IMR-90 (cell line): ENCODE data around the gene SLC4A2. TPM values are rescaled to one million over a fixed set of nuclear protein-coding genes. Genes with fewer than 3 reads are reported as not detected.

Experiments
- ATAC-seq: fragments of 200-7000 bp; cut with Tn5 transposase; 2 replicates; pipeline ENCODE4 v1.9.1; 2020; ENCODE audit warnings: low read depth, mild to moderate bottlenecking, moderate library complexity
- BruUV-seq: library from RNA; stranded (reverse); fragments of 400-500 nt; replicated peaks from 2 replicates; lab custom pipeline; 2021; lab: Mats Ljungman, UMichigan
- CTCF ChIA-PET: fragments of 300-600 bp; formaldehyde crosslinking; extraction: SDS; loops from one replicate; lab custom pipeline; 2021; ENCODE audit warnings: antibody characterized with exemption; lab: Yijun Ruan, JAX
- POLR2A ChIA-PET: fragments of 300-600 bp; sonication (Branson Sonifier 250); formaldehyde crosslinking; loops from one replicate; lab custom pipeline; 2022; ENCODE audit warnings: antibody characterized with exemption; ENCODE audit not compliant: unreplicated experiment; lab: Charles Lee
- DNase-seq: peaks from one replicate; pipeline ENCODE4 v3.0.0; 2013
- H2AFZ ChIP-seq: replicated peaks from 2 replicates; pipeline ENCODE3; 2013; ENCODE audit warnings: low read length, mild to moderate bottlenecking; ENCODE audit not compliant: poor library complexity
- H2AK5ac ChIP-seq: 2 replicates; pipeline ENCODE4 v1.6.1; 2013; ENCODE audit warnings: low read depth, low read length, inconsistent platforms
- H2AK9ac ChIP-seq: replicated peaks from 2 replicates; pipeline ENCODE3; 2013; ENCODE audit warnings: mild to moderate bottlenecking, low read depth, low read length, moderate library complexity; ENCODE audit not compliant: poor library complexity
- H2BK120ac ChIP-seq: 2 replicates; pipeline ENCODE4 v1.6.1; 2013; ENCODE audit warnings: low read depth, low read length, inconsistent platforms
- H2BK15ac ChIP-seq: 3 replicates; pipeline ENCODE4 v1.6.1; 2013; ENCODE audit warnings: low read depth, low read length, inconsistent platforms
- H2BK20ac ChIP-seq: 2 replicates; pipeline ENCODE4 v1.6.1; 2013; ENCODE audit warnings: low read depth, mild to moderate bottlenecking, inconsistent platforms, low read length, moderate library complexity
- H2BK5ac ChIP-seq: 2 replicates; pipeline ENCODE4 v1.6.1; 2013; ENCODE audit warnings: mild to moderate bottlenecking, low read depth, low read length, inconsistent platforms; ENCODE audit not compliant: poor library complexity, severe bottlenecking
- H3K14ac ChIP-seq: replicated peaks from 2 replicates; pipeline ENCODE4 v1.6.1; 2013; ENCODE audit warnings: low read depth, low read length, inconsistent platforms
- H3K18ac ChIP-seq: 2 replicates; pipeline ENCODE4 v1.6.1; 2013; ENCODE audit warnings: low read depth, low read length, control low read depth
- H3K23ac ChIP-seq: 2 replicates; pipeline ENCODE4 v1.6.1; 2013; ENCODE audit warnings: low read depth, low read length, inconsistent platforms
- H3K27ac ChIP-seq: 2 replicates; pipeline ENCODE4 v1.5.1; 2013; ENCODE audit warnings: mild to moderate bottlenecking, control low read depth, low read length; ENCODE audit not compliant: insufficient read depth
- H3K27me3 ChIP-seq: 2 replicates; pipeline ENCODE4 v1.6.1; 2013; ENCODE audit warnings: low read length; ENCODE audit not compliant: control insufficient read depth, insufficient read depth
- H3K36me3 ChIP-seq: 2 replicates; pipeline ENCODE4 v1.6.1; 2013; ENCODE audit warnings: low read length, mixed read lengths; ENCODE audit not compliant: control insufficient read depth, insufficient read depth
- H3K4ac ChIP-seq: 2 replicates; pipeline ENCODE4 v1.6.1; 2013; ENCODE audit warnings: low read depth, low read length, inconsistent platforms
- H3K4me1 ChIP-seq: 2 replicates; pipeline ENCODE4 v1.6.1; 2013; ENCODE audit warnings: low read length, mixed read lengths; ENCODE audit not compliant: control insufficient read depth, insufficient read depth
- H3K4me2 ChIP-seq: 2 replicates; pipeline ENCODE4 v1.6.1; 2013; ENCODE audit warnings: low read depth, mild to moderate bottlenecking, control low read depth, low read length, moderate library complexity
- H3K4me3 ChIP-seq: 2 replicates; pipeline ENCODE4 v1.5.1; 2013; ENCODE audit warnings: low read depth, mild to moderate bottlenecking, control low read depth, low read length, moderate library complexity; ENCODE audit not compliant: insufficient read depth
- H3K56ac ChIP-seq: 2 replicates; pipeline ENCODE4 v1.6.1; 2013; ENCODE audit warnings: low read length, inconsistent platforms; ENCODE audit not compliant: insufficient read depth; ENCODE audit errors: extremely low read depth
- H3K79me1 ChIP-seq, 2 experiments: 2 replicates each; pipeline ENCODE4 v1.6.1; 2013; ENCODE audit warnings: low read length in 2 of 2, inconsistent platforms in 1 of 2, low read depth in 1 of 2
- H3K9ac ChIP-seq: 2 replicates; pipeline ENCODE4 v1.6.1; 2013; ENCODE audit warnings: low read depth, low read length, control low read depth
- H3K9me1 ChIP-seq: 2 replicates; pipeline ENCODE4 v1.6.1; 2013; ENCODE audit warnings: low read length, inconsistent platforms; ENCODE audit not compliant: insufficient read depth
- H3K9me3 ChIP-seq: 2 replicates; pipeline ENCODE4 v1.6.1; 2013; ENCODE audit warnings: low read length; ENCODE audit not compliant: control insufficient read depth, insufficient read depth
- H4K20me1 ChIP-seq: 2 replicates; pipeline ENCODE4 v1.6.1; 2013; ENCODE audit warnings: low read length, inconsistent platforms; ENCODE audit not compliant: insufficient read depth
- H4K5ac ChIP-seq: 2 replicates; pipeline ENCODE4 v1.6.1; 2013; ENCODE audit warnings: mild to moderate bottlenecking, low read depth, low read length, control low read depth
- H4K8ac ChIP-seq, 2 experiments: 2 replicates each; pipeline ENCODE4 v1.6.1; 2013; ENCODE audit warnings: low read depth in 2 of 2, low read length in 2 of 2, control low read depth in 1 of 2, inconsistent platforms in 1 of 2
- H4K91ac ChIP-seq: 2 replicates; pipeline ENCODE4 v1.6.1; 2013; ENCODE audit warnings: low read depth, low read length, inconsistent platforms; ENCODE audit not compliant: insufficient read depth
- BHLHE40 ChIP-seq: fragments of 150-350 bp; IDR thresholded peaks from 2 replicates; pipeline ENCODE4 v1.6.1; 2016; ENCODE audit warnings: mild to moderate bottlenecking, low read depth, low read length
- CEBPB ChIP-seq: IDR thresholded peaks from 2 replicates; pipeline ENCODE4 v1.6.1; 2012; ENCODE audit warnings: low read depth, low read length, improper control_type of control experiment
- CHD1 ChIP-seq: IDR thresholded peaks from 2 replicates; pipeline ENCODE4 v1.6.1; 2012; ENCODE audit warnings: low read depth, low read length, improper control_type of control experiment
- ELK1 ChIP-seq: fragments of 150-350 bp; IDR thresholded peaks from 2 replicates; pipeline ENCODE4 v1.6.1; 2016; ENCODE audit warnings: low read depth, mild to moderate bottlenecking, low read length, moderate library complexity, borderline replicate concordance
- FOS ChIP-seq: fragments of 150-350 bp; IDR thresholded peaks from 2 replicates; pipeline ENCODE4 v1.6.1; 2016; ENCODE audit warnings: low read depth, low read length
- MAFK ChIP-seq: IDR thresholded peaks from 2 replicates; pipeline ENCODE4 v1.6.1; 2012; ENCODE audit warnings: low read depth, low read length, improper control_type of control experiment
- MAZ ChIP-seq: IDR thresholded peaks from 2 replicates; pipeline ENCODE4 v1.6.1; 2012; ENCODE audit warnings: low read depth, mild to moderate bottlenecking, low read length, improper control_type of control experiment, moderate library complexity, borderline replicate concordance
- POLR2A ChIP-seq: IDR thresholded peaks from 2 replicates; pipeline ENCODE4 v1.6.1; 2012; ENCODE audit warnings: mild to moderate bottlenecking, low read depth, low read length
- RAD21 ChIP-seq: IDR thresholded peaks from 2 replicates; pipeline ENCODE4 v1.6.1; 2012; ENCODE audit warnings: low read length, improper control_type of control experiment
- RCOR1 ChIP-seq: IDR thresholded peaks from 2 replicates; pipeline ENCODE4 v1.6.1; 2012; ENCODE audit warnings: mild to moderate bottlenecking, low read length, improper control_type of control experiment; ENCODE audit not compliant: insufficient replicate concordance
- RFX5 ChIP-seq: IDR thresholded peaks from 2 replicates; pipeline ENCODE4 v1.8.0; 2012; ENCODE audit warnings: low read depth, mild to moderate bottlenecking, low read length, moderate library complexity
- SMC3 ChIP-seq: fragments of 150-350 bp; IDR thresholded peaks from 2 replicates; pipeline ENCODE4 v1.6.1; 2016; ENCODE audit warnings: low read depth, mild to moderate bottlenecking, antibody characterized with exemption, low read length, moderate library complexity
- WGBS, 2 experiments: methylation state at CpG; one replicate each; pipeline versions ENCODE4 v1.1.5 to v1.1.7; 2013; ENCODE audit warnings: missing lambda C conversion rate in 2 of 2; ENCODE audit not compliant: insufficient read length in 1 of 2; ENCODE audit errors: extremely low coverage in 2 of 2; 5-methylcytosine and 5-hydroxymethylcytosine counted together
- dilution Hi-C: fragments of 300-500 bp; cut with HindIII; formaldehyde crosslinking; loops from one replicate; pipeline ENCODE4 v1.14.3; 2018; ENCODE audit warnings: low sequenced_read_pairs; ENCODE audit not compliant: unreplicated experiment
- in situ Hi-C: fragments of 300-500 bp; cut with MboI; formaldehyde crosslinking; loops from 3 replicates; pipeline ENCODE4 v1.14.3; 2019; ENCODE audit warnings: low sequenced_read_pairs, inconsistent platforms, mixed read lengths
- intact Hi-C: fragments of 100-400 bp; cut with micrococcal nuclease; formaldehyde crosslinking; loops from 2 replicates; pipeline ENCODE4 v1.10.0; 2022
- polyA plus RNA-seq, 3 experiments: library from polyadenylated mRNA; depleted of rRNA; stranded (reverse); fragments of >200 nt; gene quantifications; 2 replicates each; pipeline ENCODE4 v1.2.3, GENCODE V29; 2012; ENCODE audit warnings: low replicate concordance in 1 of 3
- total RNA-seq: library from RNA; depleted of rRNA; stranded (reverse); fragments of >200 nt; gene quantifications from 2 replicates; pipeline ENCODE4 v1.2.3, GENCODE V29; 2012
- TF ChIP-seq, protein P1 (sequence below): fragments of 150-350 bp; IDR thresholded peaks from 2 replicates; pipeline ENCODE4 v1.6.1; 2017; ENCODE audit warnings: mild to moderate bottlenecking, antibody characterized with exemption, low read length, low read depth
- TF ChIP-seq, protein P2 (sequence below): conservative IDR thresholded peaks from 2 replicates; pipeline ENCODE4 v1.5.1; 2012; ENCODE audit warnings: mild to moderate bottlenecking, low read depth, low read length, improper control_type of control experiment

The SLC4A2 gene
- total and polyA plus RNA-seq, 2 of the 4 experiments (the other 2 are of a cell fraction), result 29.6 to 91.0 TPM

GRCh38 chr7:151091003-151091402 lies 31.6 kb downstream of the SLC4A2 start:
- Histone ChIP-seq H2BK20ac (no peak overlapping the region), H4K5ac (no peak overlapping the region), H3K36me3 (peaks cover 11% of the 10 kb centered on the region; the same call in 1 of the 2 replicates), H2AFZ (no peak overlapping the region), H2BK120ac (no peak overlapping the region), H3K9me1 (peaks cover 13% of the 10 kb centered on the region), H3K4me3 (no peak overlapping the region), H3K23ac (no peak overlapping the region), H2BK5ac (no peak overlapping the region), H2AK9ac (no peak overlapping the region), H3K4ac (no peak overlapping the region), H3K9ac (no peak overlapping the region), H3K4me2 (no peak overlapping the region), H3K4me1 (peaks cover 22% of the 10 kb centered on the region), H3K79me1 (peaks cover 4 to 77% of the 10 kb centered on the region in 2 experiments; a peak in 2 of 4 replicates), H4K91ac (no peak overlapping the region), H3K56ac (no peak overlapping the region), H3K27me3 (no peaks in the 10 kb centered on the region), H3K14ac (no peak overlapping the region), H4K8ac (no peak overlapping the region), H3K18ac (no peak overlapping the region), H2AK5ac (no peak overlapping the region), H3K27ac (no peak overlapping the region), H4K20me1 (peaks cover 85% of the 10 kb centered on the region), H2BK15ac (no peak overlapping the region), H3K9me3 (no peaks in the 10 kb centered on the region)
- ChIA-PET CTCF (interaction anchor here (1.3 to 1.9 kb wide), 2 partner anchors 12 to 17 kb away, joined by 4 to 5 read pairs; no protein-coding TSS in a partner anchor), POLR2A (no interaction called here)
- dilution Hi-C loops (no loop called here), in situ Hi-C loops (no loop called here), intact Hi-C loops (no loop called here)
- TF ChIP-seq FOS (no peak), RCOR1 (no peak), RAD21 (no peak), RFX5 (no peak), CEBPB (no peak), ELK1 (no peak), CHD1 (no peak), SMC3 (no peak), MAZ (no peak), BHLHE40 (no peak), MAFK (no peak), POLR2A (no peak)
- TF ChIP-seq, protein P1, sequence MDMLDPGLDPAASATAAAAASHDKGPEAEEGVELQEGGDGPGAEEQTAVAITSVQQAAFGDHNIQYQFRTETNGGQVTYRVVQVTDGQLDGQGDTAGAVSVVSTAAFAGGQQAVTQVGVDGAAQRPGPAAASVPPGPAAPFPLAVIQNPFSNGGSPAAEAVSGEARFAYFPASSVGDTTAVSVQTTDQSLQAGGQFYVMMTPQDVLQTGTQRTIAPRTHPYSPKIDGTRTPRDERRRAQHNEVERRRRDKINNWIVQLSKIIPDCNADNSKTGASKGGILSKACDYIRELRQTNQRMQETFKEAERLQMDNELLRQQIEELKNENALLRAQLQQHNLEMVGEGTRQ, result no peak
- TF ChIP-seq, protein P2, sequence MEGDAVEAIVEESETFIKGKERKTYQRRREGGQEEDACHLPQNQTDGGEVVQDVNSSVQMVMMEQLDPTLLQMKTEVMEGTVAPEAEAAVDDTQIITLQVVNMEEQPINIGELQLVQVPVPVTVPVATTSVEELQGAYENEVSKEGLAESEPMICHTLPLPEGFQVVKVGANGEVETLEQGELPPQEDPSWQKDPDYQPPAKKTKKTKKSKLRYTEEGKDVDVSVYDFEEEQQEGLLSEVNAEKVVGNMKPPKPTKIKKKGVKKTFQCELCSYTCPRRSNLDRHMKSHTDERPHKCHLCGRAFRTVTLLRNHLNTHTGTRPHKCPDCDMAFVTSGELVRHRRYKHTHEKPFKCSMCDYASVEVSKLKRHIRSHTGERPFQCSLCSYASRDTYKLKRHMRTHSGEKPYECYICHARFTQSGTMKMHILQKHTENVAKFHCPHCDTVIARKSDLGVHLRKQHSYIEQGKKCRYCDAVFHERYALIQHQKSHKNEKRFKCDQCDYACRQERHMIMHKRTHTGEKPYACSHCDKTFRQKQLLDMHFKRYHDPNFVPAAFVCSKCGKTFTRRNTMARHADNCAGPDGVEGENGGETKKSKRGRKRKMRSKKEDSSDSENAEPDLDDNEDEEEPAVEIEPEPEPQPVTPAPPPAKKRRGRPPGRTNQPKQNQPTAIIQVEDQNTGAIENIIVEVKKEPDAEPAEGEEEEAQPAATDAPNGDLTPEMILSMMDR, result no peak
- ATAC-seq (no peak), DNase-seq (no peak)
- no TSS peak for BruUV-seq
- WGBS, 2 experiments, result 81% methylated on average over 4 of the region's 7 CpGs; no CpG with 5 or more reads in 1 of the 2 experiments
